ENCODE results near the gene PLEKHA5. TPM values are rescaled to one million over a fixed set of nuclear protein-coding genes. Genes with fewer than 3 reads are reported as not detected.
"Not testable (repeated sequence)": the region's sequence is repeated elsewhere in the genome, so short reads cannot be mapped to it uniquely, and the experiment has no call there.

Gene PLEKHA5
- total RNA-seq, 2 donors from 2014 or later: 3.7 to 4.6 TPM

GRCh38 chr12:19302100-19302640, 172.6 kb downstream of the PLEKHA5 start:
- Mint-ChIP-seq H3K4me3 (no peak overlapping the region), H3K27me3 (ENCODE audit: low read depth) (no peaks in the 10 kb centered on the region), H3K27ac (no peak overlapping the region), H3K36me3 (ENCODE audit: insufficient read depth in 2 of 2) (peaks cover 0 to 1% of the 10 kb centered on the region in 2 donors), H3K4me1 (ENCODE audit: low read depth) (no peaks in the 10 kb centered on the region), H3K9me3 (no peaks in the 10 kb centered on the region)
- ATAC-seq (replicated peaks in 1 of 2): no peak
- no peak for DNase-seq

GRCh38 chr12:19303496-19303895, 174.0 kb downstream of the PLEKHA5 start:
- peaks cover 0 to 1% of the 10 kb centered on the region in 2 donors for H3K36me3 Mint-ChIP-seq (ENCODE audit: insufficient read depth in 2 of 2)
- no peaks in the 10 kb centered on the region for H3K27me3 Mint-ChIP-seq (ENCODE audit: low read depth)
- DNase-seq (no peak), ATAC-seq (replicated peaks in 1 of 2) (no peak)
- no peaks in the 10 kb centered on the region for H3K4me1 Mint-ChIP-seq (ENCODE audit: low read depth)
- no peak overlapping the region for H3K27ac Mint-ChIP-seq
- H3K9me3 Mint-ChIP-seq: no peaks in the 10 kb centered on the region
- H3K4me3 Mint-ChIP-seq: no peak overlapping the region

- Mint-ChIP-seq H3K9me3 (no peaks in the 10 kb centered on the region), H3K27ac (no peak overlapping the region), H3K27me3 (ENCODE audit: low read depth) (no peaks in the 10 kb centered on the region), H3K4me3 (no peak overlapping the region), H3K36me3 (ENCODE audit: insufficient read depth in 2 of 2) (peaks cover 0 to 1% of the 10 kb centered on the region in 2 donors), H3K4me1 (ENCODE audit: low read depth) (no peaks in the 10 kb centered on the region)
- DNase-seq (no peak), ATAC-seq (replicated peaks in 1 of 2) (no peak)
Measured at GRCh38 chr12:19304149-19304750, 174.7 kb downstream of the PLEKHA5 start.

- not testable (repeated sequence) for H3K9me3 Mint-ChIP-seq; H3K27me3 Mint-ChIP-seq (ENCODE audit: low read depth); H3K4me3 Mint-ChIP-seq; DNase-seq; H3K36me3 Mint-ChIP-seq (ENCODE audit: insufficient read depth in 2 of 2); H3K4me1 Mint-ChIP-seq (ENCODE audit: low read depth); ATAC-seq (replicated peaks in 1 of 2); H3K27ac Mint-ChIP-seq
Measured at GRCh38 chr12:19305621-19306020, 176.1 kb downstream of the PLEKHA5 start.

- no peak overlapping the region for H3K27ac Mint-ChIP-seq
- H3K27me3 Mint-ChIP-seq (ENCODE audit: low read depth): no peaks in the 10 kb centered on the region
- no peaks in the 10 kb centered on the region for H3K4me1 Mint-ChIP-seq (ENCODE audit: low read depth)
- H3K4me3 Mint-ChIP-seq: no peak overlapping the region
- no peaks in the 10 kb centered on the region for H3K9me3 Mint-ChIP-seq
- peaks cover 0 to 1% of the 10 kb centered on the region in 2 donors for H3K36me3 Mint-ChIP-seq (ENCODE audit: insufficient read depth in 2 of 2)
- DNase-seq (no peak), ATAC-seq (replicated peaks in 1 of 2) (no peak)
Measured at GRCh38 chr12:19306366-19306765, 176.8 kb downstream of the PLEKHA5 start.

- Mint-ChIP-seq H3K27me3 (ENCODE audit: low read depth) (no peaks in the 10 kb centered on the region), H3K4me3 (no peak overlapping the region), H3K9me3 (no peaks in the 10 kb centered on the region), H3K4me1 (ENCODE audit: low read depth) (peaks cover 2% of the 10 kb centered on the region), H3K36me3 (ENCODE audit: insufficient read depth in 2 of 2) (peaks cover 0 to 1% of the 10 kb centered on the region in 2 donors), H3K27ac (no peak overlapping the region)
- DNase-seq (no peak), ATAC-seq (replicated peaks in 1 of 2) (no peak)
Measured at GRCh38 chr12:19307451-19307850, 177.9 kb downstream of the PLEKHA5 start.

GRCh38 chr12:19311165-19311564, 181.6 kb downstream of the PLEKHA5 start:
- no peaks in the 10 kb centered on the region for H3K9me3 Mint-ChIP-seq
- H3K27me3 Mint-ChIP-seq (ENCODE audit: low read depth): no peaks in the 10 kb centered on the region
- peaks cover 0 to 1% of the 10 kb centered on the region in 2 donors for H3K36me3 Mint-ChIP-seq (ENCODE audit: insufficient read depth in 2 of 2)
- no peak overlapping the region for H3K4me3 Mint-ChIP-seq
- DNase-seq (no peak), ATAC-seq (replicated peaks in 1 of 2) (no peak)
- no peak overlapping the region for H3K27ac Mint-ChIP-seq
- peaks cover 14% of the 10 kb centered on the region for H3K4me1 Mint-ChIP-seq (ENCODE audit: low read depth)

GRCh38 chr12:19312637-19313036, 183.1 kb downstream of the PLEKHA5 start:
- Mint-ChIP-seq H3K9me3 (no peaks in the 10 kb centered on the region), H3K27me3 (ENCODE audit: low read depth) (no peaks in the 10 kb centered on the region), H3K4me3 (peak overlapping the region in 1 of 2 donors; percentile 22), H3K4me1 (ENCODE audit: low read depth) (peaks cover 16% of the 10 kb centered on the region), H3K27ac (no peak overlapping the region), H3K36me3 (ENCODE audit: insufficient read depth in 2 of 2) (no peaks in the 10 kb centered on the region)
- ATAC-seq (replicated peaks in 1 of 2) (peak; percentile 69 to 71), DNase-seq (peak in 1 of 2 donors; percentile 8)

- no peaks in the 10 kb centered on the region for H3K9me3 Mint-ChIP-seq
- no peak overlapping the region for H3K27ac Mint-ChIP-seq
- peaks cover 16% of the 10 kb centered on the region for H3K4me1 Mint-ChIP-seq (ENCODE audit: low read depth)
- H3K27me3 Mint-ChIP-seq (ENCODE audit: low read depth): no peaks in the 10 kb centered on the region
- DNase-seq (no peak), ATAC-seq (replicated peaks in 1 of 2) (peak; percentile 63 to 64)
- H3K36me3 Mint-ChIP-seq (ENCODE audit: insufficient read depth in 2 of 2): no peaks in the 10 kb centered on the region
- no peak overlapping the region for H3K4me3 Mint-ChIP-seq
Measured at GRCh38 chr12:19316425-19316824, 186.9 kb downstream of the PLEKHA5 start.

GRCh38 chr12:19322376-19322775, 192.8 kb downstream of the PLEKHA5 start:
- H3K9me3 Mint-ChIP-seq: peaks cover 0 to 2% of the 10 kb centered on the region in 2 donors
- H3K27me3 Mint-ChIP-seq (ENCODE audit: low read depth): no peaks in the 10 kb centered on the region
- no peak for ATAC-seq (replicated peaks in 1 of 2)
- no peak for DNase-seq
- no peaks in the 10 kb centered on the region for H3K4me1 Mint-ChIP-seq (ENCODE audit: low read depth)
- no peak overlapping the region for H3K27ac Mint-ChIP-seq
- H3K4me3 Mint-ChIP-seq: no peak overlapping the region
- H3K36me3 Mint-ChIP-seq (ENCODE audit: insufficient read depth in 2 of 2): peaks cover 0 to 2% of the 10 kb centered on the region in 2 donors

- Mint-ChIP-seq H3K4me3 (no peak overlapping the region), H3K4me1 (ENCODE audit: low read depth) (no peaks in the 10 kb centered on the region), H3K36me3 (ENCODE audit: insufficient read depth in 2 of 2) (peaks cover 0 to 2% of the 10 kb centered on the region in 2 donors), H3K27ac (no peak overlapping the region), H3K9me3 (peaks cover 0 to 3% of the 10 kb centered on the region in 2 donors), H3K27me3 (ENCODE audit: low read depth) (no peaks in the 10 kb centered on the region)
- ATAC-seq (replicated peaks in 1 of 2) (no peak), DNase-seq (no peak)
Measured at GRCh38 chr12:19323805-19324204, 194.3 kb downstream of the PLEKHA5 start.

- no peak for DNase-seq
- H3K27me3 Mint-ChIP-seq (ENCODE audit: low read depth): no peaks in the 10 kb centered on the region
- H3K9me3 Mint-ChIP-seq: peaks cover 0 to 3% of the 10 kb centered on the region in 2 donors
- no peaks in the 10 kb centered on the region for H3K4me1 Mint-ChIP-seq (ENCODE audit: low read depth)
- no peak overlapping the region for H3K27ac Mint-ChIP-seq
- no peak for ATAC-seq (replicated peaks in 1 of 2)
- H3K36me3 Mint-ChIP-seq (ENCODE audit: insufficient read depth in 2 of 2): peaks cover 0 to 2% of the 10 kb centered on the region in 2 donors
- H3K4me3 Mint-ChIP-seq: no peak overlapping the region
Measured at GRCh38 chr12:19326102-19326501, 196.6 kb downstream of the PLEKHA5 start.

GRCh38 chr12:19332196-19332595, 202.7 kb downstream of the PLEKHA5 start:
- H3K4me3 Mint-ChIP-seq: no peak overlapping the region
- peaks cover 0 to 1% of the 10 kb centered on the region in 2 donors for H3K9me3 Mint-ChIP-seq
- H3K27me3 Mint-ChIP-seq (ENCODE audit: low read depth): no peaks in the 10 kb centered on the region
- H3K36me3 Mint-ChIP-seq (ENCODE audit: insufficient read depth in 2 of 2): peaks cover 0 to 1% of the 10 kb centered on the region in 2 donors
- H3K4me1 Mint-ChIP-seq (ENCODE audit: low read depth): no peaks in the 10 kb centered on the region
- no peak overlapping the region for H3K27ac Mint-ChIP-seq
- ATAC-seq (replicated peaks in 1 of 2) (no peak), DNase-seq (no peak)

- no peak overlapping the region for H3K27ac Mint-ChIP-seq
- no peak for DNase-seq
Measured at GRCh38 chr12:19338405-19338804, 208.9 kb downstream of the PLEKHA5 start.

More at GRCh38 chr12:19338405-19338804, 208.9 kb downstream of the PLEKHA5 start:
- H3K27me3 Mint-ChIP-seq (ENCODE audit: low read depth): no peaks in the 10 kb centered on the region
- H3K4me3 Mint-ChIP-seq: no peak overlapping the region
- H3K4me1 Mint-ChIP-seq (ENCODE audit: low read depth): no peaks in the 10 kb centered on the region
- peaks cover 0 to 2% of the 10 kb centered on the region in 2 donors for H3K9me3 Mint-ChIP-seq
- no peak for ATAC-seq (replicated peaks in 1 of 2)
- peaks cover 0 to 2% of the 10 kb centered on the region in 2 donors for H3K36me3 Mint-ChIP-seq (ENCODE audit: insufficient read depth in 2 of 2)
